ENCODE measurements around the gene WDR53.
"Not testable (repeated sequence)": the region's sequence is repeated elsewhere in the genome, so short reads cannot be mapped to it uniquely, and the experiment has no call there.

Gene WDR53

DNA sequence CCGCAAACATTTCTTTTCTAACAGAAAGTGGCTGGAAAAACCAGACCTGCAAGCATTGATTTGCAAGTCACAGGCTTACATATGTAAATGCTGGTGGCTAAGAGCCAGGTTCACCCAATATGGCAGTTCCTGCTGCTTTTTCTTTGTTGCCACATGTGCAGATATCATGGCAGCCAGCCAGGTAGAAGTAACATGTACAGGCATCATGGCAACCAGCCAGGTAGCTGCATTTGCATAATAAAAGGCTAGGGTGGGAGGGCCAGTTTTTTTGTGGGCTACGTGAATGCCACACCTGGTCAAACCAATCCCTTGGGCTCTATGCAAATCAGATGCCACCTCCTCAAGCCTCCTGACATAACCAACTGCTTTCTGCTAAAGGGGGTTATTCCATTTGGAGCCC, 50.4 kb downstream of the WDR53 start:
- no peak for DNase-seq (ENCODE audit: low read depth in 2 of 2)

DNA sequence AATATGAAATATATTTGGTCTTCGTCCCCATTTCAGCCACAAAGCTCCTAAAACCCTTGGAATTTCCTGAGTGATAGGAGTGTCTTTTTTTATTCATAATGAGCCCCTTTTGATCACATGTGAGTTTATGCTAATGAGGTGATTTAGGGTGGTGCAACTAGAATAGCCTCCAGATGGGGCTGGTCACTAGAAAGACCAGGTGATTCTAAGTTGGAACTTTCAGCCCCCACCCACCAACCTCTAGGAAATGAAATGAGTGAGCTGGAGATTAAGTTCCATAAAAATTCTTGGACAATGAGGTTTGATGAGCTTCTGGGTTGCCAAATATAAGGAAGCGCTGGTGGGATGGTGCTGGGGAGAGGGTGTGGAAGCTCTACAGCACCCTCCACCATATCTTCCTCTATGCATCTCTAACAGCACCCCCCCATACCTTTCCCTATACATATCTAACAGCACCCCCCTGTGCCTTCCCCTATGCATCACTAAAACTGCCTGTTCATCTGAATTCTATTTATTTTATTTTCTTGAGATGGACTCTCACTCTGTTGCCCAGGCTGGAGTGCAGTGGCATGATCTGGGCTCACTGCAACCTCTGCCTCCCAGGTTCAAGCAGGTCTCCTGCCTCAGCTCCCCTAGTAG, 51.1 kb downstream of the WDR53 start:
- DNase-seq (ENCODE audit: low read depth in 2 of 2), result no peak

DNA sequence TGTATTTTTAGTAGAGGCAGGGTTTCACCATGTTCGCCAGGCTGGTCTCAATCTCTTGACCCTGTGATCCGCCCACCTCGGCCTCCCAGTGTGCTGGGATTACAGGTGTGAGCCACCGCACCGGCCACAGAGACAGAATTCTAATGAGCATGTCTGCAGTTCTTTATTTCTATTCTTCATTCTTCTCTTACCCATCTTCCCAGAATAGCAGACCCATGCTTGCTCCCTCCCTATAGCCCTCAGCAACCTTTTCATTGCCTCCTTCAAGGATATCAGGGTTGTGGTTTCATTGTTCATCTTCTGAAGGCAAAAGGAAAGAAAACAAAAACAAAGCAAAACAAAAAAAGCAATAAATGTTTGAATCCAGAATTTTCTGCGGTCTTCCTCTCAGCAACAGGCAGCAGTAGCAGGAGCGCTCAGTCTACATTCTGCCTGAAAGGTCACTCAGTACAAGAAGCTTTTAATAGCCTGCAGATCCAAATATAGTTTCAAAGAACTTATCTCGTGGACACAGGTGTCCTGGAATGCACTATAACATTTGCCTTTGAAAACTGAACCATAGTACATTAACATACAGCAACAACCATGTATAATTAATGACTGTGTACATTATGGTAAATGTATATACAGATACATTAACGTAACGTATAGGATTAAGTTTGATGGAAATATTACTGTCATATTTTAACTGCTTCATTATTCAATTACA, 53.3 kb downstream of the WDR53 start, which contains the start of gene SMCO1:
Gene SMCO1 (minus strand): TSS at position 434 of the 709 bp plus-strand sequence. CDS start 137 bp downstream, at position 297.
- no peak for DNase-seq (ENCODE audit: low read depth in 2 of 2)

DNA sequence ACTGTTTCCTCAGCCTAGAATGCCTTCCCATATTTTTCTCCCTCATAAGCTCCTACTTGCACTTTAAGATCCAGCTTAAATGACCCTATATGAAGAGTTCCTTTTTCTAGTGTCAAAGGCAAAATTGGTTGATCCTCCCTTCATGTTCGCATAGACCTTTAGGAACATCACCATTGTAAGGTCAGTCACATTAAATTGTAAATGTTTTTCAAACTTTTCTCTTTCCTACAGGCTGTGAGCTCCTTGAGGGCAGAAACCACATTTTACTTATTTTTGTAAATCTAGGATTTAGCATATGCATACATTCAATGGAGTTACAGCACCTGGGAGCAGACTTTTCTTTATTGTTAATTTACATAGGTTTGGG, 54.0 kb downstream of the WDR53 start:
- no peak for DNase-seq (ENCODE audit: low read depth in 2 of 2)

DNA sequence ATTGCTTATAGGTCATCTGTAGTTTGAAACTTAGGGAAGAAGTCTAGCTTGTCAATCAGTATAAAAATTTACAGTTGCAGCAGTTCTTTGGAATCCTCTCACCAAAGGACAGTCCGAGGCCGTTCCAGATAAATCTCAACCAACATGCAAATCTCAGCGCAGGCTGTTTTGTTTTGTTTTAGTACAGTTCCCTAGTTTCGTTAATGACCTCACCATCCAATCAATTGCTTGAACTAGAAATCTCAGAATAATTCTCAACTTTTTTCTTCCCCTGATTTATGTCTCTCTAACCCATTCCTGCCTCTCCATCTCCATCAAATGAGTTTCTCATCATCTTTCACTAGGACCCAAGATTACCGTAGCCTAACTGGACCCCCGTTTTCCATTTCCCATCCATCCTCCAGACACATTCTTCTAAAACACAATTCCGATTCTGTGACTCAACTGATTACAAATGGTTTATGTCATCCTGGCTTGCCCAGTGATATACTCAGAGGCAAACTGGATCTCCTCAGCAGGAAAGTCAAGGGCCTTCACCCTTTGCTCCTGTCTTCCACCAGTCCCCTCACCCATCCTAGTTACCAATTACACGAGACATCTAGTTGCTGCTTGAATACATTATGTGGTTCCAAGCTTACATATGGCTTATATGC, 54.5 kb downstream of the WDR53 start:
- no peak for DNase-seq (ENCODE audit: low read depth in 2 of 2)

DNA sequence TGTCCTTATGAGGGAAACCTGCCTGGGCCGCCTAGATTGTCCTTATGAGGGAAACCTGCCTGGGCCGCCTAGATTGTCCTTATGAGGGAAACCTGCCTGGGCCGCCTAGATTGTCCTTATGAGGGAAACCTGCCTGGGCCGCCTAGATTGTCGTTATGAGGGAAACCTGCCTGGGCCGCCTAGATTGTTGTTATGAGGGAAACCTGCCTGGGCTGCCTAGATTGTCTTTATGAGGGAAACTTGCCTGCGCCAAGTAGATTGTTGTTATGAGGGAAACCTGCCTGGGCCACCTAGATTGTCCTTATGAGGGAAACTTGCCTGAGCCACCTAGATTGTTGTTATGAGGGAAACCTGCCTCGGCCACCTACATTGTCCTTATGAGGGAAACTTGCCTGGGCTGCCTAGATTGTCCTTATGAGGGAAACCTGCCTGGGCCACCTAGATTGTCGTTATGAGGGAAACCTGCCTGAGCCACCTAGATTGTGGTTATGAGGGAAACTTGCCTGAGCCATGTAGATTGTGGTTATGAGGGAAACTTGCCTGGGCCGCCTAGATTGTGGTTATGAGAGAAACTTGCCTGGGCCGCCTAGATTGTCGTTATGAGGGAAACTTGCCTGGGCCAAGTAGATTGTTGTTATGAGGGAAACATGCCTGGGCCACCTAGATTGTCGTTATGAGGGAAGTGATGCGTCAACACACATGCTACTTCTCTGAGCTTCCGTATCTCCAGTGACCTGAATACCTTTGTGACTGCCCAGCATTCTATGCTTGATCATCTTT, 56.5 kb downstream of the WDR53 start:
- not testable (repeated sequence) for DNase-seq (ENCODE audit: low read depth in 2 of 2)

DNA sequence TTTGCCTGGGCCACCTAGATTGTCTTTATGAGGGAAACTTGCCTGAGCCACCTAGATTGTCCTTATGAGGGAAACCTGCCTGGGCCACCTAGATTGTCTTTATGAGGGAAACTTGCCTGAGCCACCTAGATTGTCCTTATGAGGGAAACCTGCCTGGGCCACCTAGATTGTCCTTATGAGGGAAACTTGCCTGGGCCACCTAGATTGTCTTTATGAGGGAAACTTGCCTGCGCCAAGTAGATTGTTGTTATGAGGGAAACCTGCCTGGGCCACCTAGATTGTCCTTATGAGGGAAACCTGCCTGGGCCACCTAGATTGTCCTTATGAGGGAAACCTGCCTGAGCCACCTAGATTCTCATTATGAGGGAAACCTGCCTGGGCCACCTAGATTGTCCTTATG, 57.2 kb downstream of the WDR53 start:
- DNase-seq (ENCODE audit: low read depth in 2 of 2), result not testable (repeated sequence)

GRCh38 chr3:196506687-196507086, 61.7 kb downstream of the WDR53 start:
- no peak for DNase-seq (ENCODE audit: low read depth in 2 of 2)

GRCh38 chr3:196504556-196504955, 63.8 kb downstream of the WDR53 start:
- DNase-seq (ENCODE audit: low read depth in 2 of 2), result no peak

Measured in activated CD8-positive, alpha-beta memory T cell treated with anti-CD3 and anti-CD28 coated beads for 4 hours (primary cell).